HG03196 (cell line): ENCODE results near the gene PLXNB2.

Source experiments
- ATAC-seq: cut with Tn5 transposase; IDR thresholded peaks from one replicate; pipeline ENCODE4 v1.9.1; 2021; ENCODE audit not compliant: unreplicated experiment

The PLXNB2 gene

DNA sequence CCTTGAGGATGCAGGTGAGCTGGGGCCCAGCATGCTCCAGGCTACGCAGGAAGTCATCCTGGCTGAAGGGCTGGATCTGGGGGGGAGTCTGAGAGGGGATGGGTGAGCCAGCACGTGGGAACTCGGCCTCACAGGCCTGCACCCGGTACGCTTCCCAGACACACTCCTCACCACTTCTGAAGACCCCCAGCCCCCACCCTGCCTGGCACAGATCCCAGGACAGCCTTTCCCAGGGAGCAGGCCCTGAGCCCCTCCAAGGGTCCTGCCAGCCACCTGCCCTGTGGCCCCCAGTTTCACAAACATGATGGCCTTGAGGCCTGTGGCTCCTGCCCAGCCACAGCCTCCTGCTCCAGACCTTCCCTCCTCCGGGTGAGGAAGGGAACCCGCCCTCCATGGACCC, 5.6 kb upstream of the PLXNB2 start:
- no peak for ATAC-seq

DNA sequence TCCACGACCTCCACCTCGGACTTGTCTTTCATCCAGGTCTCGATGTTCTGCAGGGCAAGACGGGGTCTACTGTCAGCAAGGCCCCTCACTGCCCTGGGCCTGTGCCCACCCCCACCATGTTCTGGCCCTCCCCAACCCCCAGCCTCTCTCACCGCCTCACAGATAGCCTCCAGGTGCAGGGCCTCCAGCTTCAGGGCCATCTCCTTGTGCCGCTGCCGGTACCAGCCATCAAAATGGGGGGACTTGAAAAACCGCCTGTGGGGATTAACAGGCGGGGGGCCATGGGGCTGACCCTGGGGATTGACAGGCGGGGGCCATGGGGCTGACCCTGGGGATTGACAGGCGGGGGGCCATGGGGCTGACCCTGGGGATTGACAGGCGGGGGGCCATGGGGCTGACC, 4.9 kb upstream of the PLXNB2 start:
- no peak for ATAC-seq

DNA sequence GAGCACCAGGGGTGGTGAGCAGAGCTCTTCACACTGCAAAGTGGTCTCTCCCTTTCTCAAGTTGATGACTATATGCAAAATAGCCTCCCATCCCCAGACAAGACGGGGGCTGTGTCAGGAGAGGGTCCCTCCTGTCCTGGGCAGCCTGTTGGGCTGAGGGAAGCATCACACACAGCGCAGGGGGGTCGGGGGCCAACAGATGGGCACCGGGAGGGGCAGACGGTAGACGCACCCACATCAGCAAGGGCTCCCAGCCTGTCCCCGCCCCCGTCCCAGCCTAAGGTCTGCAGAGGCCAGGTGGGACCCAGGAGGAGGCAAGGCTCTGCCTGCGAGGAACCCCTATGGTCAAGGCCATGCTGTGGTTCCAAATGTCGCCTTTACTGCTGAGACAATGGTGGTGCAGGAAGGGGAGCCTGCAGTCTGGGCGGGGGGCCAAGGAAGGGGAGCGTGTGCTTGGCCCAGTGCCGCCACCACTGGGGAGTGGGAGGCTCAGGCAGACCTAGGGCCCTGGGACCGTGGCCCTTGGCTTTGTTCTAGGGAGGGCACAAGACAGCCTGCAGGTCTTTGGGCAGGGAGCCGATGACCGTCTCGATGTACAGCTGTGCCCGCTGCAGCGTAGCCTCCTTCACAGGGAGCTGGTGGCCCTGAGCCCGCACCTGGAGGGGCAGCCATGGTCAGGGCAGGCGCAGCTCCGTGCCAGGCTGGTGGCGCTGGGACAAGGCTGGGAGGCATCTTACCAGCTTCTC, 4.3 kb upstream of the PLXNB2 start:
- no peak for ATAC-seq

DNA sequence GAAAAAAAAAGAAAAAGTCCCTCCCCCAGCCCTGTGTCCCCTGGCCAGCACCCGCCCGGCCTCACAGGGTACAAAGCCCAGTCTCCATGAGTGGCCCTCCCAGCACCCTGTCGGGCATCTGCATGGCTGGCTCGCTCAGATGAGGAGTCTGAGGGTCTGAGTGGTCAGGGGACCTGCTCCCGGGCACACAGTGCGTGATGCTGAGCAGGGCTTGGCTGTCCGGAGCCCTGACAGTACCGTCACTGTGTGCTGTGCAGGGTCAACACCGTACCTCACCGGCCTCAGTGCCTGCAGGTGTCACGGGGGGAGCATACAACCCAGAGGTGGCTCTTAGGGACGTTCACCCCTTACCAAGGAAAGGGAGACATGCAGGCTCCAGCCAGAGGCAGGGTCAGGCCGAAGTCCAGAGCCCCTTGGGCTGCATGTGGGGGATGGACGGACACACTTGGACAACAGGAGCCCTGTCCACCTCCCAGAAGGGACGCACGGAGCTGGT, 3.6 kb upstream of the PLXNB2 start:
- ATAC-seq: no peak

GRCh38 chr22:50310031-50310722, 2.7 kb upstream of the PLXNB2 start:
- ATAC-seq: no peak

- no peak for ATAC-seq
These were observed 2.1 kb upstream of the PLXNB2 start for GRCh38 chr22:50309601-50309991.

- no peak for ATAC-seq
These were observed 1.6 kb upstream of the PLXNB2 start for GRCh38 chr22:50308986-50309600.

DNA sequence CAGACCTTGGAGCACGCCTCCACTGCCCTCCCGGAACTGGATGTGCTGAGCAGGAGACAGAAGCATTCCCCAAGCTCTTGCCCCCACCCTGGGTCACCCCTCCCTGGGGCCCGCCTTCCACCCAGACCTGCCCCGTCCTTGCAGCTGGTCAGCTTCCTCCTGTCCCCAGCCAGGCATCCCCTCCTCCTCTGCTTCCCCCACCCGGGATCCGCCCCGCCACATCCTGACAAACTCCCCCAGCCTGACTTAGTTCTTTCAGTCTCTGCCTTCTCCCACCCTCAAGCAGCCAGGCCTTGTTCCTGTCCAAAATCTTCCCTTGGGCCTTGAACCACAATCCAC, 1.1 kb upstream of the PLXNB2 start:
- no peak for ATAC-seq

GRCh38 chr22:50307890-50308596, 597 bp upstream of the PLXNB2 start:
- no peak for ATAC-seq

DNA sequence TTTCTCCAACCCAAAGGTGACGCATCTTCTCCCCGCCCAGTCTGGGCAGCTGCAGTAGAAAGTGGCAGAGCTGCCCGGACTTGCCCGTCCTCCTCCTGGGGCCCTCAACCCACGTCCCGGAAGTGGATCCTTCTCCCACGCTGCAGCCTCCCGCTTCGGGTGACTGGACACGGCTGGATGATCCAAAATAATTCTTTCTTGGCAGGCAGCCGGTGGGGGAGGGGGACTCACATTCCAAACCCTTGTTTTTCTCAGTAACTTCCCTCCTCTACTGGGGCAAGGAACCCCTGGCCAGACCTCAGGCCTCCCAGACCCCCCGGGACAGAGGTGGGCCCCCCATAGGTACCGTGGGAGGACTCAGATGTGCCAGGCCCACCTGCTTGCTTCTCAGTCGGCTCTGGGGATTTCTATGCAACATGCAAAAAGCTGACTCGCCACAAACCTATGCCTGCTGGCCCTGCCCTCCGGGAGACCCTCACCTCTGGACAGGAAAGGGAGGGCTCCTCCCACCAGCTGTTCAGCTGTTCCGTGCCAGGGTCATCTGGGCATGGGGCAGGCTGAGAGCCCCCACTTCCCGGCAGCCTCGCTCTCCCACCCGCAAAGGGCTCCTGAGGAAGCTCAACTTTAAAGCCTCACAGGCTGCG, 1.4 kb downstream of the PLXNB2 start:
- peak; percentile 35 for ATAC-seq

GRCh38 chr22:50305393-50305922, 2.0 kb downstream of the PLXNB2 start:
- no peak for ATAC-seq

DNA sequence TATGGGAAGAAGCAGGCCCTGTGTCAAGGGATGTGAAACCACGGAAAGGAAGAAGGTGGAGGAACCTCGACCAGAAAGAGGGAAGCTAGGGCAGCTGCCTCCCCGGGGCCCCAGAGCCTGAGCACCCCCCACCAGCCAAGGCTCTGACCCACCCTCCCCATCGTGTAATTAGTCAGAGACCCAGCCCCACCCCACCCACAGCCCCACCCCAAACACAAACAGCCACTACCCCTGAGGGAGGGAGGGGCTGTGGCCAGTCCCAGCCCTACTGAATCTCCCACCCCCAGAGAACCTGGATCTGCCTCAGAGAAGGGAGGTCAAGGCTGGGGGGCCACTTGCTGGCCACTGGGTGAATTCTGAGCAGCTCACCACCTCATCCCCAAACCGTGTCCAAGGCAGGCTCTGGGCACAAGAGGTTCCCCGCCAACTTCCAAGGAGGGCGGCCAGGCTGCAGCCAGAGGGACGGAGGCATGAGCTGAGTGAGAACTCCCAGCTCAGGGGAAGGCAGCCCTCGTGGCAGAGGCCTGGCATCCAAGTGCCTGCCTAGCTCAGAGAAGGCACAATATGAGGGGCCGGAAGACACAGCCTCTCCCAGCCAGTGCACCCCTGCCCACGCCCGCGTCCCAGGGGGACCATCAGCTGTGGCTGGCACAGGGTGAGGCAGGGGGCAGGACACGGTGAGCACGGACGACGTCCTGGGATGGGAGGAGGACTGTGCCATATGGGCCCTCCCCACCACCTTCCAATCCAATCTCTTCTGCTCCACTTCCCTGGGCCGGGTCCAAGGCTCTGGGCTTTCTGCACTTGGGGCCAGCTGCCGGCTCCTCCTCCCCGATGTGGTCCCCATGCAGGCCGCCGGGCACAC, 2.7 kb downstream of the PLXNB2 start:
- ATAC-seq: no peak

- ATAC-seq: no peak
These were observed 3.5 kb downstream of the PLXNB2 start for GRCh38 chr22:50303848-50304527.

DNA sequence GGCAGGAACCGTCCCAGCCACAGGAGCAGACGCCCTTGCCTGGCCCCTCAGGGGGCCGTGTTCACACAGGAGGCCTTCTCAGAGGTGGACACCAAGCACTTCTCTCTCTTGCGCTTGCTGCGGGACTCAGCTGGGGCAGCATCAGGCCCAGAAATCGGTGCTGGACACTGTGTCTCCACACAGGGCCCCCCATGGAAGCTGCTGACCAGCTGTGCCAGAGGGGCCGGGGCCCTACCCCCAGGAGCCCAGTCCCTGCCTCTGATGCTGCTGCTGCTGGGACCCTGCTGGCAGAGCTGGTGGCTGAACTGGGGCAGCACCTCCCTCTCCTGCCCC, 4.0 kb downstream of the PLXNB2 start:
- ATAC-seq: no peak

GRCh38 chr22:50302564-50302963, 4.9 kb downstream of the PLXNB2 start:
- ATAC-seq: no peak

DNA sequence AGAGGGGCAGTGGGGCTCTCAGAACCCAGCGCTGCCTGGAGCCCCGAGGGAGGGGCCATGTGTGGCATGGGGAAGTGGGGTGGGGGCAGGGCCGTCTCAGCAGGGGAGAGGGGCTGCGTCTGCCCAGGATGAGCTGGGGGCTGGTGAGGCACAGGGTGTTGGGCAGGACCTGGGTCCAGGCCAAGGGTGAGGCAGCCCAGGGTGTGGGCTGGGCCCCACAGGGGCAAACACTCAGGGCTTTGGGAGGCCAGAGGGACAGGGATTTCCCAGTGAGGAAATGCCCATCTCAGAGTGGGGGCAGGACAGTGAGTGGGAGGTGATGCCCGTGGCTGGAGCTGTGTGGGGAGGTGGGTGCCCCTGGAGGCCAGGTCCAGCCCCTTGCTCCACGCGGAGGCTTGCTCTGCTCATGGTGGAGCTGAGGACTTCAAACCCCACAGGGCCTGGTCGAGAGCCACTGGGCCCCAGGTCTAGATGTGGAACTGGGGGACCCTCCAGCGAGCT, 5.4 kb downstream of the PLXNB2 start:
- no peak for ATAC-seq

- no peak for ATAC-seq
These were observed 5.9 kb downstream of the PLXNB2 start for GRCh38 chr22:50301581-50301991.

DNA sequence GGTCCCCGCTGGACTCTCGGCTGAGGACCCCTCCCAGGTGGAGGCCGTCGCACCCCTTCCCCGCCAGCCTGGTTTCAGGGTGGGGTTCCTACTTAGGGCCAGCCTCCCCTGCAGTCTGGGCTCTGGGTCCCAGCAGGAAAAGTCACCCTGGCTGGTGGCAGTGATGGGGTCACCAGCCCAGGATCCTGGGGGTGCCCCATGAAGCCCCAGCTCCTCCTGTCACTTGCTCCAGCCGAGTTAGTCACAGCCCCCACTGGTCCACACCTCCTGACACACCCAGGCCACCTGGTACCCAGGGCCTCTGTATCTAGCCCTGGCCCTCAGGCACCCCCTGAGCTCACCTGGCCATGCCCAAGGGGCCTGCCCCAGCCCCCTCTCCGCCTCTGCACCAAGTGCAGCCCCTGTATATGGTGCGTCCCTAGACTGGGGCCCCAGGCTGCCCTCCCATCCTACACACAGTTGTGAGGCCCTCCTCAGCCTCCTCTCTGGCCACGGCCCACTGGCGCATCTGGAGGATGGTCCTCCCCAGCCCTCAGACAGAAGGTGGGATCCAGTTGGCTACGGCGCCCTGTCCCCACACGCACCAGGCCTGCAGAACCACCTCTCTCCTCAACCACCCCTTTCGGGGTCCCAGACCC, 6.7 kb downstream of the PLXNB2 start:
- no peak for ATAC-seq
